ENCODE data around the gene TAF15. TPM values are rescaled to one million over a fixed set of nuclear protein-coding genes. Genes with fewer than 3 reads are reported as not detected.
A peak's percentile ranks its signal among the peaks of the same experiment; 100 is the strongest.

TAF15 gene
- polyA plus RNA-seq (45.8 and 50.9 TPM in 2 replicates), polyA minus RNA-seq (75.5 and 93.8 TPM in 2 replicates)

DNA sequence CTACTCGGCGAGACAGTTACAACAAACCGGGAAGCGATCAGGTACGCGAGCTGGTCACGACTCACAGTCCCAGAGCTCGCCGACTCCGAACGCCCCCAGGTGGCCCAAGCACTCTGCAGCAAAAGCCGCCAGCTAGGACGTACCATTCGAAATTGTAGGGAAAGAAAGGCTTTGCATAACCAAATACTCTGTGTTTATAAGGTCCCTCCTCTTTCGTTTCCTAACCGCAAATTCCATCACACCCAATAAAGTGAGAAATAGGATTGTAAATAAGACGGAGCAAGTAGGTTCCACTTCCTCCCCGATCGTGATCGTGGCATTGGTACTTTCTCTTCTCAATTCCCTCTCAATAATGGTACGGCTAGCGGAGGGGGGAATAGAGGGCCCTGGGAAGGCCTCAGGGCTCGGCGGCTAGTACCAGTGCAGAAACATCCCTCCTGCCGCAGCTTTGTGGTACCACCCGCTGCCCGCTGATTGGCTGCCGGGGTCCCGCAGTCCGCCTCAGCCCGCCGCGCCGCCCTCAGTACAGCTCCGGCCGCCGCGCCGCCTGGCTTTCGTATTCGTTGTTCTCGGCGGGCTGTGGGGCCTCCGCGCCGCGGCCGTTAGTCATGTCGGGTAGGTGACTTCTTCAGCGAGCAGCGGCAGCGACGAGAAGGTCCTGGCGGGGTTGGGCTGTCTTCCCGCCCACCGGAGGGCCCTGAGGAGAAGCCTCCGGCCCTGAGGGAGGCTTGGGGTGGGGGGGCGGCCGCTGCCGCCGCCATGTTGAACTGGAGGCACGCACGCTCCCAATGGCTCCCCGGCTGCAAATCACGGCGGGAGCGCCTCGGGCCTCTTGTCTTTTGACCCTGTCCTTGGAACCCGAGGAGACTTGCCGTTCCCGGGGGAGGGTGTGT is at the start of gene TAF15:
Gene TAF15, plus strand, starts transcription at position 523 of the 893 bp plus-strand sequence. Its CDS starts 86 bp downstream, at position 609.
- peak; percentile 76 for TF ChIP-seq RAD21 (conservative IDR thresholded peaks at IDR 0.05)
- peak; percentile 96 for TF ChIP-seq REST (IDR thresholded peaks at IDR 0.05; ENCODE audit: borderline replicate concordance)
- TF ChIP-seq EP300 (conservative IDR thresholded peaks at IDR 0.05; ENCODE audit: poor library complexity, severe bottlenecking): peak; percentile 67
- no peak for TF ChIP-seq EZH2 (IDR thresholded peaks at IDR 0.05; ENCODE audit: borderline replicate concordance, insufficient read depth, low read length, poor library complexity, severe bottlenecking)
- TF ChIP-seq POLR2AphosphoS5 (IDR thresholded peaks at IDR 0.05): peak; percentile 100
- peak; percentile 99 for TF ChIP-seq CTCF (IDR thresholded peaks at IDR 0.05; ENCODE audit: poor library complexity, severe bottlenecking)
- peak; percentile 90 for TF ChIP-seq SMC3 (conservative IDR thresholded peaks at IDR 0.05; ENCODE audit: poor library complexity)
- peak; percentile 84 for TF ChIP-seq MXI1 (conservative IDR thresholded peaks at IDR 0.05; ENCODE audit: poor library complexity, severe bottlenecking)
- peak; percentile 100 for TF ChIP-seq TAF1 (IDR thresholded peaks at IDR 0.05; ENCODE audit: low read depth)
- Histone ChIP-seq H3K4me3 (ENCODE audit: low read length) (peak within 1 kb of the TSS; percentile 85), H4K20me1 (ENCODE audit: insufficient read depth) (no peaks in the 10 kb centered on the region), H3K9me3 (ENCODE audit: low read length) (no peaks in the 10 kb centered on the region), H2AFZ (ENCODE audit: low read depth, low read length) (peak within 1 kb of the TSS; percentile 76), H3K9me2 (ENCODE audit: insufficient read depth, low read length) (no peaks in the 10 kb centered on the region), H3K36me3 (ENCODE audit: insufficient read depth, low read length) (no peaks in the 10 kb centered on the region), H3K79me2 (replicated peaks; ENCODE audit: insufficient read depth, low read length) (peaks cover 43% of the 10 kb centered on the region), H3K27ac (ENCODE audit: low read length) (peak within 1 kb of the TSS; percentile 95), H3K4me2 (ENCODE audit: low read length) (peak within 1 kb of the TSS; percentile 97), H3K9ac (ENCODE audit: low read length) (peak within 1 kb of the TSS; percentile 93), H3F3A (ENCODE audit: insufficient read depth, low read length, poor library complexity, severe bottlenecking) (no peaks in the 10 kb centered on the region), H3K27me3 (ENCODE audit: insufficient read depth, low read depth, low read length) (no peaks in the 10 kb centered on the region)

- Histone ChIP-seq H3K79me2 (replicated peaks; ENCODE audit: insufficient read depth, low read length) (no peaks in the 10 kb centered on the region), H3K36me3 (ENCODE audit: insufficient read depth, low read length) (no peaks in the 10 kb centered on the region)
- TF ChIP-seq EP300 (conservative IDR thresholded peaks at IDR 0.05; ENCODE audit: poor library complexity, severe bottlenecking) (no peak), SMC3 (conservative IDR thresholded peaks at IDR 0.05; ENCODE audit: poor library complexity) (no peak), EZH2 (IDR thresholded peaks at IDR 0.05; ENCODE audit: borderline replicate concordance, insufficient read depth, low read length, poor library complexity, severe bottlenecking) (no peak), REST (IDR thresholded peaks at IDR 0.05; ENCODE audit: borderline replicate concordance) (no peak), POLR2AphosphoS5 (IDR thresholded peaks at IDR 0.05) (no peak), RAD21 (conservative IDR thresholded peaks at IDR 0.05) (no peak), CTCF (IDR thresholded peaks at IDR 0.05; ENCODE audit: poor library complexity, severe bottlenecking) (no peak), TAF1 (IDR thresholded peaks at IDR 0.05; ENCODE audit: low read depth) (no peak)
Observed at GRCh38 chr17:35760587-35760986, 48.7 kb upstream of the TAF15 start, which contains the start of gene C17orf50. C17orf50 (plus strand) TSS chr17:35760887; CDS start chr17:35760942, 55 bp downstream.

More at GRCh38 chr17:35760587-35760986, 48.7 kb upstream of the TAF15 start, which contains the start of gene C17orf50:
- H3K9me2 ChIP-seq (ENCODE audit: insufficient read depth, low read length): no peaks in the 10 kb centered on the region
- no peak within 1 kb of the TSS for H3K4me3 ChIP-seq (ENCODE audit: low read length)
- H3K9ac ChIP-seq (ENCODE audit: low read length): no peak within 1 kb of the TSS
- H3K27me3 ChIP-seq (ENCODE audit: insufficient read depth, low read depth, low read length): no peaks in the 10 kb centered on the region
- H4K20me1 ChIP-seq (ENCODE audit: insufficient read depth): no peaks in the 10 kb centered on the region
- no peaks in the 10 kb centered on the region for H3F3A ChIP-seq (ENCODE audit: insufficient read depth, low read length, poor library complexity, severe bottlenecking)
- H3K4me2 ChIP-seq (ENCODE audit: low read length): no peak within 1 kb of the TSS
- no peaks in the 10 kb centered on the region for H3K9me3 ChIP-seq (ENCODE audit: low read length)
- no peak within 1 kb of the TSS for H3K27ac ChIP-seq (ENCODE audit: low read length)
- no peak within 1 kb of the TSS for H2AFZ ChIP-seq (ENCODE audit: low read depth, low read length)
